OCI-M2 (cell line): ENCODE results near the gene GRID2IP.
"Not testable (repeated sequence)": the region's sequence is repeated elsewhere in the genome, so short reads cannot be mapped to it uniquely, and the experiment has no call there.

ENCODE experiments used
- DNase-seq: peaks from one replicate; lab custom pipeline; 2025; ENCODE audit not compliant: unreplicated experiment; lab: John Stamatoyannopoulos, UW

The GRID2IP gene

DNA sequence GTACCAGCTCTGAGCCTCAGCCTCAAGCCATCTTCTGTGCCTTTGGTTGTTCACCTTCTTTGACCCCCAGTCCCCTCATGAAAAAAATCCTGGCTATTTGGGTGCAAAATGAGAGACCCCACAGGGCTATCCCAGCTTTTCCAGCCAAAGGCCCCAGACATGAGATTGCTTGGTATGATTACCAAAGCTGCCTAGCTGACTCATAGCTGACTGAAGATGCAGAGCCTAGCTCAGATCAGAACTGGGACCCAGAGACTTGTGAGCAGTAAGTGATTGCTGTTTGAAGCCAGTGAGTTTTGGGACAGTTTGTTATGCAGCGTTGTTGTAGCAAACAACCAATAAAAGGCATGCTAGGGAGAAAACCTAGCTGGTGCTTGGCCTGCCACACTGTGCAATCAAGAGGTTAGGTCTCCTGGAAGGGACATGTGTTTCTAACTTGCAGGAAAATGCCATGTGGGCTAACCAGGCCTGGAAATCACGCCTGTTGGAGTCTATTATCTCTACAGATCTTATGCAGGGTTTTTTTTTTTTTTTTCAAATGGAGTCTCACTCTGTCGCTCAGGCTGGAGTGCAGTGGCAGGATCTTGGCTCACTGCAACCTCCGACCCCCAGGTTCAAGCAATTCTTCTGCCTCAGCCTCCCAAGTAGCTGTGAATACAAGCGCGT, 55.5 kb downstream of the GRID2IP start:
- no peak for DNase-seq

DNA sequence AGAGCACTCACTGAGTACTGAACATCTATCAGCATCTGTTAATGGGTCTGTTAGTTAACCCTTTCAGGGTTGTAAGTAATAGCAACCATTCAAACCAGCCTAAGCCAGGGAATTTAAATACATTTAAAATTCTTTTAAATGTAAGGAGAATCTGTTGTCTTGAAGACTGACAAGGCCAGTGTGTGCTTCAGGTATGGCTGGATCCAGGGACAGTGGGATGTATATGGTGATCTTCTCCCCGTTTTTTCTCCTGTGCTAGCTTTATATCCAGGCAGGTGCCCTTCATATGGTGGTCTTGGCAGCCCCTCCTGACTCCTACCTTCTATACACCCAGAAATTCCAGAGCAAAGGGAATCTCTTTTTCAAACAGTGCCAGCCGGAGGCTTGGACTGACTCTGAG, 56.9 kb downstream of the GRID2IP start:
- no peak for DNase-seq

DNA sequence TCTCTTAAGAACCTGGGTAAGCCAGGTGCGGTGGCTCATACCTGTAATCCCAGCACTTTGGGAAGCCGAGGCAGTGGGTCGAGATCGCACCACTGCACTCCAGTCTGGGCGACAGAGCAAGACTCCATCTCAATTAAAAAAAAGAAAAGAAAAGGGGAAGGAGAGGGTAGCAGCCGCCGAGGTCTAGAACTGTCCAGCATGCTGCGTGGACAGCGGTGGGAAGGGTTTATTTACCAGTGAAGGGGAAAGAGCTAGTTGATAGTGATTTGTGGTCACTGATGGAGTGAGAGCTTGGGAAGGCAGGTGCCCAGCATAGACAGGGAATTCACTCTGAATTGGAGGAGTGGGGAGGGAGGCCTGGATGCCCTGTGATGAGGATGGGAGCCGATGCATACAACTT, 60.1 kb downstream of the GRID2IP start:
- DNase-seq, result no peak

DNA sequence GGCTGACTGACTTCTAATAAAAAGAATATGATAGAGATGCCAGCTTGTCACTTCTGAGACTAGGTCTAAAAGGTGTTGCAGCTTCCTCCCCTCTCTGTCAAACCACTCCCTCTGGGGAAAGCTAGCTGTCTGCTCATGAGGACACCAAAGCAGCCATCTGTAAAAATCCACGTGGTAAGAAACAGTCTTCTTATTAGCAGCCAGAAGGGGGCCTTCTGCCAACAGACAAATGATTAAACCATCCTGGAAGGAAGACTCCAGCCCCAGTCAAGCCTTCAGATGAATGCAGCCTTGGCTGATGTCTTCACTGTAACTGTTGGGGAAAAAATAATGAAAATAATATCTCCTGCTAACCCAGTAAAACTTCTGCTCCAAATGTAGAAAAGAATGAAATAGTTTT, 61.6 kb downstream of the GRID2IP start:
- DNase-seq, result no peak

DNA sequence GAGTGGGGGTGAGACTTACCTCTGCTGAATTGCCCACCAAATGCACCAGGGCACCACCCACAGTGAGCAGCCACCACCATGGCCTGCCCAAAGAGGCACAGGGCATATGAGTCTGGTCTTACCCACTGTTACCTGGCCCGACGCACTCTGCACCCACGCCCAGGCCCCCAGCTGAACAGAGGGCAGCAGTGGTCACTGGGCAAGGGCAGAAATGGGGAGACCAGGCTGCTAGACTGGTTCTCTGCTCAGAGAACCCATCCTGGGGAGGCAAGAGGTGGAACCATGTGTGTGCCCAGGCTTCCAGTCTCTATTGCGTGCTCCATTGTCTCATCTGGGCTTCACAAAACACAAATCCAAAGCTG, 64.1 kb downstream of the GRID2IP start:
- no peak for DNase-seq

DNA sequence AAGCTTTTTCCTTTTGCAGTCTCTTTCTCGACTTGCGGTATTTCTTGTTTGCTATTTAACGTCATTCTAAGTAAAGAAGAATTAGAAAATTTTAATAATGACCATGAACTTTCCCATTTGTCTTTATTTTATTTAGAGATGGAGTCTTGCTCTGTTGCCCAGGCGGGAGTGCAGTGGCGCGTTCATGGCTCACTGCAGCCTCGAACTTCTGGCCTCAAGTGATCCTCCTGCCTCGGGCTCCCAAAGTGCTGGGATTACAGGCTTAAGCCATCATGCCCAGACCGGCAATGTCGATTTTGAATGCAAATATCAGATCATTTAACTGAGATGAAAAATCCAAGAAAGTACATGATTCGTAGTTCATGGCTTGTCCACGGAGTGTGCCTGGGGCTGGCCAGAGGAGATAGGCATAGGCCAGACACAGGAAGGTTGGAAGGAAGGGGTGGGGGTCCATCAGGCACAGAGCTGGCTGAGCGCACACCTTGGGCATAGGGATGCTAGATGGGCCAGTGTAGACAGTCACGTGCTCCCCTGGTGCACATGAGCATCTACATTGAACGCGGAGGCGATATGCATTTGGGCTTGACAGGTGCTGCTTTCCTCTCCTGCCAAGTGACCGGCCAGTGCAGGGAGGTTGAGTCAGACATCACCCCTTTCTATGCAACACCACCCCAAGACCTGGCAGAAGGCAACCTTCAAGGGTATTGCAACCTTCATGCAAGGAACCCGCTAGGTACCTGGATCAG, 64.7 kb downstream of the GRID2IP start:
- no peak for DNase-seq

DNA sequence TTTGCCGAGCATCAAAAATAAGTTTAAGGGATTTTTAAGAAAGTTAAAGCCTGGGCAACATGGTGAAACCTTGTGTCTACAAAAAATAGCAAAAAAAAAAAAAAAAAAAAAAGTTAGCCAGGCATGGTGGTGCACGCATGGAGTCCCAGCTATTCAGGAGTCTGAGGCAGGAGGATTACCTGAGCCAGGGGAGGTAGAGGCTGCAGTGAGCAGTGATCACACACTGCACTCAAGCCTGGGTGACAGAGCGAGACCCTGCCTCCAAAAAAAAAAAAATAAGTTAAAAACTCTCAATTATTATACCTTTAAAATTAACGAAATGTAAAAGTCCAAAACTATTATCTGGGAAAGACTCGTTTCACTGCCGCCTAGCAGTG, 68.5 kb downstream of the GRID2IP start:
- no peak for DNase-seq

DNA sequence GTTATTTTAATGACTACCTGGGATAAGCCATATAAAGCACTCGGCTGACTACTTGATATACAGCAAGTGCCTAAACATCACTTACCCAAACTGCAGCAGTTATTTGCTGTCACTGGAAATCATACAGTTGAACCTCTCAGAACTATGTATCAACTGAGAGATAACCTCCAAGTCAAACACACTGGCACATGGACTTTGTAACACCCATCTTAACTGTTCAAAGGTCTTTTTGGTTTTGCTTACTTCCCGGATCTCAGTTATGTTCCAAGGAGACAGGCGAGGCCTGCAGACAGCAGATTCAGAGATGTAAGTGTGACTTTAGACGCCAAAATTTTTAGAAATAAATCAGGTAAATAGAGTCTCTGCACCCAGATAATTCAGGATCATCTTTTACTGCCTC, 69.0 kb downstream of the GRID2IP start:
- no peak for DNase-seq

DNA sequence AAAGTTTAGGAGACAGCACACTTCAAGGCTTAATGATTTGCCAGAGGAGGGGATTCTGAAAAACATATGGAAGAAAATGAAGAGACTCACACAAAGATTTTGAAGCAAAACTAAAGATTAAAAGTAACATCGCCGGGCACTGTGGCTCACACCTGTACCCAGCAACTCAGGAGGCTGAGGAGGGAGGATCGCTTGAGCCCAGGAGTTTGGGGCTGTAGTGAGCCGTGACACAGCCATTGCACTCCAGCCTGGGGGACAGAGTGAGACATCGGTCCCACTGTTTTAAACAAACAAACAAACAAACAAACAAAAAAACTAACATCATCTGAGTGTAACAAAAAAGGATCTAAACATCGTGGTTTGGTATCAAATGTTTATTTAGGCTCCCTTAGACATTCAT, 69.8 kb downstream of the GRID2IP start:
- DNase-seq, result no peak

DNA sequence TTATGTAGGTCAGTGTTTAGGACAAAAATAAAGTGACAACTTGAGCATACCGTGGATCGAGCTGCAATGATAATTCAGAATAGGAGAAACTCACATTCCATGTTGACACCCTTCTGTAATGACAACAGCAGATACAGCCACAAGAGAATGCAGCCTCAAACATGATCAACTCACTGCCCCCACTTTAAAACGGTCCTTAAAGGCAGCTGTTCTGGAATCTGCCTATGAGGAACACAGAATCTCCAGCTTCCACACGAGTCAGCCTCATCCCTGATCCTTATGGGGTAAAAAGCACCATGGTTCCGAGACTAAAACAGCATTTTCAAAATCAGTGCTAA, 71.0 kb downstream of the GRID2IP start:
- no peak for DNase-seq

DNA sequence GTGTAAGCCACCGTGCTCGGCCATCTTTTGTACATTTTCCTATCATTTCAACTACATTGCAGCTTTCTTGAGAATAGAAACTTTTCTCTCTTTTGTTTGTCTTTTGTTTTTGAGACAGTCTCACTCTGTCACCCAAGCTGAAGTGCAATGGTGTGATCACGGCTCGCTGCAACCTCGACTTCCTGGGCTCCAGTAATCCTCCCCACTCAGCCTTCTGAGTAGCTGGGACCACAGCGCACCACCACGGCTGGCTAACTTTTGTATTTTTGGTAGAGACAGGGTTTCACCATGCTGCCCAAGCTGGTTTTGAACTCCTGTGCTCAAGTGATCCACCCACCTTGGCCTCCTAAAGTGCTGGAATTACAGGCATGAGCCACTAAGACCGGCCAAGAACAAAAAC, 72.2 kb downstream of the GRID2IP start:
- DNase-seq, result no peak

DNA sequence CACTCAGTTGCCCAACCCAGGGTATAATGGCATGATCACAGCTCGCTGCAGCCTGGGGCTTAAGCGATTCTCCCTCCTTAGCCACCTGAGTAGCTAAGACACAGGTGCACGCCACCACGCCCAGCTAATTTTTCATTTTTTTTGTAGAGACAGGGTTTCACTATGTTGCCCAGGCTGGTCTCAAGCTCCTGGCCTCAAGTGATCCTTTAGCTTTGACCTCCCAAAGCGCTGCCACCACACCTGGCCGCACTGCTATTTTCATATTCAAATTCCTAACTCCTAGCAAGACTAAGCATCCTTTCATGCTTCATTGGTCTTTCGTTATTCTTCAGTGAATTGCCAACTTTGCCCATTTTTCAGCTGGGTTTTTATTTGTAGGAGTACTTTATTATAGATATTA, 73.1 kb downstream of the GRID2IP start:
- DNase-seq, result no peak

DNA sequence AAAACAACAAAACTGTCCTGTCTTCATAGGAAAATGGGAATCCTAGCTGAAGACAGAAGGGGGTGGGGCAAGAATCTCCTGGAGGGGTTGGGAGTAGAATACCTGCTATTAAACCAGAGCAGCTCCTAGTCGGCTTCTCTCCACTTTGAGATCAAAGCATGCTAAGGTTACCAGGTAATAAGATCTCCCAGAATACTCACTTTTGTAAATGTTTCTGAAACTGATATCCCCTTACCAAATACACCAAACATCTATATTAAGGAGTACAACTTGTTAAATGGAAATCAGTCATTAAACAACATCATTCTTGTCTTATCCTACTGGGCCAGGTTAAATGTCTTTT, 74.0 kb downstream of the GRID2IP start:
- no peak for DNase-seq

DNA sequence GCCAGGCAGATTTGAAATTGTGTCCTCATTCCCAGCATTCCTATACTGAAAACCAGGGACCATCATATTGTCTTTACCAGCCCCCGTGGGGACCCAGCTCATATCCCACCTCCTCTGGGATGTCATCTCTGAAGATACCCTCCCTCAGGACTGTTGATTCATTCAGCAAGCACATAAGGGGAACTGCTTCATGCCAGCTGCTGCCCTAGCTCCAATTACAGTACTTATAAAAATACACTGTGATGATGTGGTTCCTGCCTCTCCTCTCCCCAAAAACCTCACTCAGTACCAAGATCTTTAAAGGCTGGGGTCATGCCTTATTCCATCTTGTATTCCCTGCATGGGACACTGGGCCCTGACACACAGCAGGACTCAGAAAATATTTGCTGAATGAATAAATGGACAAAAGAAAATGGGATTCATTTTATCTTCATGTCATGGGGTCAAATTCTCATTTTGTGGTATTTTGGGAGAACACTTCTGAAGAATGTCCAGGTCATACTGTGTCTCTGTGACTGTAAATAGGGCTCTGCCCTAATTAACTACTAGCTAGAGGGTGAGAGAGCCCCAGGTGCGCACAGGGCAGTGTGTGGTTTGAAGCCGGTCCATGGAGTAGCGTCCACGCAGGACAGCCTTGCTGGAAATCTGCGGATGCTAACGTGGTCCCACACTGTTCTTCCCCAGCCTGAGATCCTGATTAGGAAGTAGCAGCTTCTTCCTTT, 74.5 kb downstream of the GRID2IP start:
- DNase-seq, result no peak

DNA sequence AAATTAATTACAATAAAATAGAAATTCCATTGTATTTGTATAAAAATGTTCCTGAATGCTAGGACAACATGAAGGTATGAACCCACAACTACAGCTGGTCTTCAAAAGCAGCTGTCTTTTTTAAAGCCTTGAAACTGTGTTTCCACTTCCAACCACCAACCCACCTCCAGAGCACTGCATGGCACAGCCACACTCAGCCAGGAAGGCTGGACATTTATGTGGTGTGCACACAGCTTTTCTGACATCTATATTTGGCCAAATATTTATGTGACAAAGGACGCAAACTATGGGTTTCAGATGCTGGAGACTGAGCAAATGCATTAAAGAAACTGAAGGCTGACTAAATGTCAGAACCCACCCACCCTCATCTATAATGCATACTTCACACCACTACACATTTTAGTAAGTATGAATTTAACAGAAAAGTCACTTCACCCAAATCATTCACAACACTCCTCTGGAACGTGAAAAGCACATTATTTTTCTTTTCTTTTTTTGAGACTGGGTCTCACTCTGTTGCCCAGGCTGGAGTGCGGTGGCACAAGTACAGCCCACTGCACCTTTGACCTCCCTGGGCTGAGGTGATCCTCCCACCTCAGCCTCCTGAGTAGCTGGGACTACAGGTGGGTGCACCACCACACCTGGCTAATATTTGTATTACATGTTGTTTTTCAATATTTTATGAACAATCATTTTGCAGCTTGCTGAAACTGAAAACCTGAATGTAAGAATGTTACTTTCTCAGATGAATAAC, 75.7 kb downstream of the GRID2IP start:
- DNase-seq, result no peak

DNA sequence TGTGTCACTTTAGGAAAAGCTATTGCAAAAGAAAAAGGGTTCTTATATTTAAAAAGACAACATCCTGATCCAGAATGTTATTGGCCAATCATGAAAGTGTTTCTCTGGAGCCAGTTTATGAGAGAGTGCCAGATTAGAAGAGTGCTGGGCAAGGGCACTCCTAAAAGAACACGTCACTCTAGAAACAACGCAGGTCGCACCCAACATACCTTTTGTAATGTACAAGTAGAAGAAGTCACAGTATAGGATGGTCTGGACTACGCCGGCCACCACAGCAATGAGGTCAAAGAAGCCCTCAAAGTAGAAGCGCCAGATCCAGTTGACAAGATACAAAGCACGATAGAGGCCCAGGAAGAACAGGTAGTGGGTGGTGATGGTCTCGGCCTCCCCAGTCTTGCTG, 85.4 kb downstream of the GRID2IP start:
- no peak for DNase-seq

DNA sequence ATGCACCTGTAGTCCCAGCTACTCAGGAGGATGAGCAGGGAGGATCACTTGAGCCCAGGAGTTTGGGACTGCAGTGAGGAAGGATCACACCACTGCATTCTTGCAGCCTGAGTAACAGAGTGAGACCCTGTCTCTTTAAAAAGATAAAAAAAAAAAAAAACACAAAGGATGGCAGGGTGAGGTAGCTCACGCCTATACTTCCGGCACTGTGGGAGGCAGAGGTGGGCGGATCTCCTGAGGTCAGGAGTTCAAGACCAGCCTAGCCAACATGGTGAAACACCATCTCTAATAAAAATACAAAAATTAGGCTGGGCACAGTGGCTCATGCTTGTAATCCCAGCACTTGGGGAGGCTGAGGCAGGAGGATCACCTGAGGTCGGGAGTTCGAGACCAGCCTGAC, 87.7 kb downstream of the GRID2IP start:
- DNase-seq, result not testable (repeated sequence)

DNA sequence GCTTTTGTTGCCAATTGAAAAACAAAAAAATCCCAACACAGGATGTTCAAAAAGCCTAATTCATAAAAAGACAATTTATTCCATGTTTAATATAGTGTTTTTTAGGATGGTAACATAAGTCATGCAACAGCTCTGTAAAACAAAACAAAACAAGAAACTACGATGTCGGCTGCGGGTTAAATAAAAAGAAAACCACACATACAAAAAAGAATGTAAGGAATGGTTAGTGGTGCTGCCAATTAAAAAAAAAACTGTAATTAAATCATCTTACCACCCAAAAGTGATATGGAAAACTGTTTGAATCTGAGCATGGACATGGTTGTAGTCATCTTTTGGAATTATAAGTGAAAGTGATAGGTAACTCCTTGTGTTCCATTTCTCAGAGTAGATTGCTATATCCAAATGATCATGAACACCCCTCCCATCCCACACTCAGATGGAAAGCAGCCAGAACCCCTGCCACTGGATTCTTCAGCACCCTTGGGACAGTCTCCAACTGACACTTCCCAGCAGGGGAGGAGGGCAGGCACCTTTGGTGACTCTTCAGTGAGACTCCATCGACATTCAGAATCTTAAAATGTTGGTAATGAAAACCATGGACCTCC, 89.2 kb downstream of the GRID2IP start:
- DNase-seq, result no peak

DNA sequence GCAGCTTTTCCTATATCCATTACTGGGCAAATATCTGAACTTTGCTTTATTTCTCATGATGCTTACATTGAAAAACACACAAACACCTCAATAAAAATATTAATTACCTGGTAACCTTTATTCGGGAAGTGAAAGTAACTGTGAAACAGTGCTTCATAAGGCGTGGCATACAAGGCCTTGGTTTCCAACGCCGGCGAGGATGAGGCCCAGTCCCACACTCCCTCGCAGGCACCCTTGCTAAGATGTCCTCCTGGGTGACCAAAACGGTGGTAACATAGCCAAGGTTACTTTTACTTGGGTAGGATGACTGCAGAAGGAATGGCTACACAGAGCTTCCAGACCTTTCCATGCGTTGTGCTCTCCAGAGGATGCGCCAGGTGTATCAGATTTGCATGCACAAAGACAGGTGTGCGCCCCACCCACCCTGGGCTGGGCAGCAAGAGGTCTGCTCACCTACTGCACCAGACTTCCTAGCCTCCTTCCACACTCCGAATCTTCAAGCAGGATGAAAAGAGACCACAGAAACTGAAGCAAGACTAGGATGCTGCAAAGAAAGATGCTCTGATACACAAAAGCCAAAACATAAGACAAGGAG, 90.2 kb downstream of the GRID2IP start:
- DNase-seq, result no peak

DNA sequence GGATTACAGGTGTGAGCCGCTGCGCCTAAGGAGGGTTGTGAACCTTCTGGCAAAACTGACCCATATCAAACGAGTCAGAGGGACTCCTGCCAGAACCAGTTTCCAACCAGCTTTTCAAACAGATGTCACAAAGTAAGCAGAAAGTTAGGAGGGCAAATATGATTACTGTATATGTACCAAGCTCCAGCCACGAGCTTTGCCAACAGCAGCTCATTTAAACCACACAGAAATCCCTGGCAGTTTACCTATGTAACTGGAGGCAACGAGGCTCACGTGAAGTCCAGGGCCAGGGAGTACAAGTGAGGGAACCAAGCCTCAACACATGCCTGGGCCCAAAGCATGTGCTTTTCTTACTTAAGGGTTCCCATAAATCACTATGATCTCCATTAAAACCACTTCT, 91.0 kb downstream of the GRID2IP start:
- no peak for DNase-seq

DNA sequence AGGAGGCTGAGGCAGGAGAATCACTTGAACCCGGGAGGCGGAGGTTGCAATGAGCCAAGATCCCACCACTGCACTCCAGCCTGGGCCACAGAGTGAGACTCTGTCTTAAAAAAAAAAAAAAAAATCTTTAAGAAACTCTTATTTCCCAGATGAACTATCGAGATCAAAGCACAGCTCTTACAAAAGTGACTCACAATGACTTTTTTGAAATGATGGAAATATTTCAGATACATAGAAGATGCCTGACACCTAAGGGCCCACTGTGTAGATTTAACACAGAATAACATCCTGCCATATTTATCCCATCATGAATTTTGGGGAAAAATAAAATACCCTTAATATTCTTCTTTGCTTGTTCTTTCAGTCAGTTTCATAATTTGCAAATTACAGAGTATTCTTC, 92.6 kb downstream of the GRID2IP start:
- not testable (repeated sequence) for DNase-seq
